ENCODE results near the gene ATAD2B. TPM values are rescaled to one million over a fixed set of nuclear protein-coding genes. Genes with fewer than 3 reads are reported as not detected.

ATAD2B gene
- total and polyA plus RNA-seq, 2 of the 4 experiments (the other 2 are of a cell fraction): 1.5 to 5.0 TPM

DNA sequence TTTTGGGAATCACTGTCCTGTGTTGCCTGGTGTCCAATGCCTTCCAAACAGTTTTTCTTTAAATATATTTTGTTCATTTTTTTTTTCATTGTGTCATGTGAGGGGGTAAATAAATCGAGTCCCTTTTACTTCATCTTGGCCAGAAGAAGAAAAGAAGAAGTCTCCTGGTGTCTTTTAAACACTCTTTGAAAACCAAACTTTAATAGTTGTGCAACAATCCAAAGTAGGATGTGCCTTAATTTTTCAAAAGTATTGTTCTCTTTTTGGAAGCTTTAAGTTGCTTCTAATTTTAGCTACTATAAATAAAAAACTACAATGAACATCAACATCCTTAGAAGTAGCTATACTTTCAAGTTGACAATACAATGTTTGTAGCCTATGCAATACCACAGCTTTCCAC, 154.9 kb downstream of the ATAD2B start:
- no peak overlapping the region for H2AFZ ChIP-seq (replicated peaks; ENCODE audit: low read length, poor library complexity)
- H3K9ac ChIP-seq (ENCODE audit: low read depth, low read length): no peak overlapping the region
- intact Hi-C loops (cut with micrococcal nuclease) (no loop called here), dilution Hi-C loops (cut with HindIII; ENCODE audit: low sequenced_read_pairs, unreplicated experiment) (no loop called here), in situ Hi-C loops (cut with MboI; ENCODE audit: low sequenced_read_pairs) (loop anchor here (25.0 kb wide), 1 partner anchor 385 kb away; the partner anchor contains the start of gene KLHL29)
- no peak overlapping the region for H3K14ac ChIP-seq (replicated peaks; ENCODE audit: low read depth, low read length)
- no peak overlapping the region for H4K91ac ChIP-seq (ENCODE audit: insufficient read depth, low read depth, low read length)
- TF ChIP-seq CEBPB (IDR thresholded peaks at IDR 0.05; ENCODE audit: low read depth, low read length) (0 out of 2 replicates have a peak, but pooled peaks have one; percentile 6), MAZ (IDR thresholded peaks at IDR 0.05; ENCODE audit: borderline replicate concordance, low read depth, low read length) (no peak), RAD21 (IDR thresholded peaks at IDR 0.05; ENCODE audit: low read length) (no peak), RCOR1 (IDR thresholded peaks at IDR 0.05; ENCODE audit: insufficient replicate concordance, low read length) (no peak)
- ATAC-seq (ENCODE audit: low read depth) (no peak), DNase-seq (no peak)
- ChIA-PET POLR2A (ENCODE audit: unreplicated experiment) (no interaction called here), CTCF (interaction anchor here (0.9 kb wide), 1 partner anchor 8 kb away, joined by 3 read pairs; no protein-coding TSS in a partner anchor)
- no peaks in the 10 kb centered on the region; a peak in 1 of 4 replicates for H3K79me1 ChIP-seq (ENCODE audit: low read depth in 1 of 2, low read length in 2 of 2)
- no peak overlapping the region for H2BK20ac ChIP-seq (ENCODE audit: low read depth, low read length)
- H2BK15ac ChIP-seq (ENCODE audit: low read depth, low read length): no peak overlapping the region
- no peaks in the 10 kb centered on the region for H3K9me3 ChIP-seq (ENCODE audit: control insufficient read depth, insufficient read depth, low read length)
- H3K23ac ChIP-seq (ENCODE audit: low read depth, low read length): no peak overlapping the region
- no peak overlapping the region for H3K4ac ChIP-seq (ENCODE audit: low read depth, low read length)
- no peak overlapping the region for H3K27ac ChIP-seq (ENCODE audit: insufficient read depth, low read length)
- H4K20me1 ChIP-seq (ENCODE audit: insufficient read depth, low read length): no peaks in the 10 kb centered on the region
- no peak overlapping the region for H2BK120ac ChIP-seq (ENCODE audit: low read depth, low read length)
- H3K36me3 ChIP-seq (ENCODE audit: control insufficient read depth, insufficient read depth, low read length): peaks cover 9% of the 10 kb centered on the region
- H4K8ac ChIP-seq (ENCODE audit: low read depth in 2 of 2, low read length in 2 of 2): no peak overlapping the region
- no peak overlapping the region for H3K18ac ChIP-seq (ENCODE audit: low read depth, low read length)
- no peak overlapping the region for H3K56ac ChIP-seq (ENCODE audit: extremely low read depth, insufficient read depth, low read length)
- no peak overlapping the region for H3K4me3 ChIP-seq (ENCODE audit: insufficient read depth, low read depth, low read length)
- no peak overlapping the region for H2AK9ac ChIP-seq (replicated peaks; ENCODE audit: low read depth, low read length, poor library complexity)
- no peak overlapping the region for H2AK5ac ChIP-seq (ENCODE audit: low read depth, low read length)
- H3K27me3 ChIP-seq (ENCODE audit: control insufficient read depth, insufficient read depth, low read length): no peaks in the 10 kb centered on the region
- no peak overlapping the region for H2BK5ac ChIP-seq (ENCODE audit: low read depth, low read length, poor library complexity, severe bottlenecking)
- no peak overlapping the region for H4K5ac ChIP-seq (ENCODE audit: low read depth, low read length)
- H3K9me1 ChIP-seq (ENCODE audit: insufficient read depth, low read length): peaks cover 4% of the 10 kb centered on the region; the same call in 1 of the 2 replicates
- BruUV-seq (replicated peaks): no TSS peak
- WGBS, 2 experiments (ENCODE audit: extremely low coverage in 2 of 2, insufficient read length in 1 of 2): no CpG with 5 or more reads among the region's 1 CpG
- H3K4me1 ChIP-seq (ENCODE audit: control insufficient read depth, insufficient read depth, low read length): no peaks in the 10 kb centered on the region; the same call in 1 of the 2 replicates
- no peak overlapping the region for H3K4me2 ChIP-seq (ENCODE audit: low read depth, low read length)
